Neural cell (in vitro differentiated cells): ENCODE data around the gene FNBP1L. TPM values are rescaled to one million over a fixed set of nuclear protein-coding genes. Genes with fewer than 3 reads are reported as not detected.

Experiments used
- H2AFZ ChIP-seq: fragments of 200-600, 300-800 bp; sonication (generic), shearing (Covaris generic); 2 replicates; pipeline ENCODE4 v1.6.0; 2014; ENCODE audit warnings: low read depth, mild to moderate bottlenecking, antibody characterized with exemption, low read length, moderate library complexity
- H3F3A ChIP-seq: fragments of 200-600 bp; shearing (Covaris generic); 2 replicates; pipeline ENCODE4 v1.6.1; 2016; ENCODE audit warnings: mild to moderate bottlenecking, moderate library complexity, mixed read lengths, antibody characterized with exemption, low read length; ENCODE audit not compliant: insufficient read depth, poor library complexity, severe bottlenecking
- H3K27ac ChIP-seq: fragments of 200-600, 300-800 bp; sonication (generic), shearing (Covaris generic); 2 replicates; pipeline ENCODE4 v1.5.1; 2014; ENCODE audit warnings: mild to moderate bottlenecking, low read length, moderate library complexity
- H3K27me3 ChIP-seq: fragments of 300-800, 200-600 bp; sonication (generic), shearing (Covaris generic); 2 replicates; pipeline ENCODE4 v1.6.0; 2014; ENCODE audit warnings: mild to moderate bottlenecking, low read depth, low read length, moderate library complexity; ENCODE audit not compliant: insufficient read depth
- H3K36me3 ChIP-seq: fragments of 300-800, 200-600 bp; sonication (generic), shearing (Covaris generic); 2 replicates; pipeline ENCODE4 v1.5.1; 2014; ENCODE audit warnings: mild to moderate bottlenecking, antibody characterized with exemption, low read length, moderate library complexity; ENCODE audit not compliant: insufficient read depth
- H3K4me2 ChIP-seq: fragments of 300-800, 200-600 bp; sonication (generic), shearing (Covaris generic); 2 replicates; pipeline ENCODE4 v1.6.0; 2014; ENCODE audit warnings: mild to moderate bottlenecking, low read length
- H3K4me3 ChIP-seq: fragments of 300-800, 200-600 bp; sonication (generic), shearing (Covaris generic); 2 replicates; pipeline ENCODE4 v1.5.1; 2014; ENCODE audit warnings: mild to moderate bottlenecking, low read length, moderate library complexity
- H3K79me2 ChIP-seq: fragments of 200-600 bp; shearing (Covaris generic); replicated peaks from 2 replicates; pipeline ENCODE4 v1.6.0; 2014; ENCODE audit warnings: mild to moderate bottlenecking, low read length, moderate library complexity; ENCODE audit not compliant: insufficient read depth
- H3K9ac ChIP-seq: fragments of 300-800, 200-600 bp; sonication (generic), shearing (Covaris generic); 2 replicates; pipeline ENCODE4 v1.6.1; 2016; ENCODE audit warnings: mild to moderate bottlenecking, low read length, mixed read lengths
- H3K9me2 ChIP-seq: fragments of 200-600 bp; shearing (Covaris generic); 2 replicates; pipeline ENCODE4 v1.6.1; 2016; ENCODE audit warnings: mild to moderate bottlenecking, low read length, mixed read lengths; ENCODE audit not compliant: insufficient read depth
- H3K9me3 ChIP-seq: fragments of 200-600, 300-800 bp; sonication (generic), shearing (Covaris generic); 2 replicates; pipeline ENCODE4 v1.6.1; 2016; ENCODE audit warnings: mild to moderate bottlenecking, mixed run types, low read length, moderate library complexity, mixed read lengths
- H4K20me1 ChIP-seq: fragments of 200-600 bp; shearing (Covaris generic); 2 replicates; pipeline ENCODE4 v1.6.1; 2016; ENCODE audit warnings: mild to moderate bottlenecking, mixed run types; ENCODE audit not compliant: insufficient read depth
- EP300 ChIP-seq: fragments of 450-650 bp; conservative IDR thresholded peaks from 2 replicates; pipeline ENCODE4 v1.6.1; 2014; ENCODE audit warnings: antibody characterized with exemption, mild to moderate bottlenecking, moderate library complexity; ENCODE audit not compliant: poor library complexity, severe bottlenecking
- EZH2 ChIP-seq: fragments of 200-600, 300-800 bp; shearing (Covaris generic), sonication (generic); IDR thresholded peaks from 2 replicates; pipeline ENCODE4 v1.6.1; 2014; ENCODE audit warnings: antibody characterized with exemption, low read length, borderline replicate concordance, mild to moderate bottlenecking; ENCODE audit not compliant: insufficient read depth, poor library complexity, severe bottlenecking
- MXI1 ChIP-seq: fragments of 450-650 bp; conservative IDR thresholded peaks from 2 replicates; pipeline ENCODE4 v1.6.1; 2014; ENCODE audit warnings: antibody characterized with exemption, mild to moderate bottlenecking; ENCODE audit not compliant: poor library complexity, severe bottlenecking
- POLR2AphosphoS5 ChIP-seq: IDR thresholded peaks from 2 replicates; pipeline ENCODE4 v1.6.1; 2012
- RAD21 ChIP-seq: fragments of 450-650 bp; conservative IDR thresholded peaks from 2 replicates; pipeline ENCODE4 v1.6.1; 2014; ENCODE audit warnings: antibody characterized with exemption, mild to moderate bottlenecking, moderate library complexity
- REST ChIP-seq: IDR thresholded peaks from 2 replicates; pipeline ENCODE4 v1.6.1; 2012; ENCODE audit warnings: borderline replicate concordance
- SMC3 ChIP-seq: fragments of 450-650 bp; conservative IDR thresholded peaks from 2 replicates; pipeline ENCODE4 v1.6.1; 2014; ENCODE audit warnings: antibody characterized with exemption, mild to moderate bottlenecking, moderate library complexity; ENCODE audit not compliant: poor library complexity
- TAF1 ChIP-seq: IDR thresholded peaks from 2 replicates; pipeline ENCODE4 v1.6.1; 2012; ENCODE audit warnings: low read depth
- polyA plus RNA-seq: library from polyadenylated mRNA; depleted of rRNA; stranded (reverse); fragments of >200 nt; gene quantifications from 2 replicates; pipeline ENCODE4 v1.2.3, GENCODE V29; 2014
- TF ChIP-seq, protein P1 (sequence below): fragments of 450-650 bp; IDR thresholded peaks from 2 replicates; pipeline ENCODE4 v1.5.1; 2014; ENCODE audit warnings: antibody characterized with exemption, mild to moderate bottlenecking, moderate library complexity; ENCODE audit not compliant: poor library complexity, severe bottlenecking

FNBP1L gene
- polyA plus RNA-seq, 1 donor from 2014 or later: 1,044 TPM

GRCh38 chr1:93440706-93441105 lies 7.2 kb upstream of the FNBP1L start:
- H3K9me2 ChIP-seq: no peaks in the 10 kb centered on the region
- H3K27me3 ChIP-seq: no peaks in the 10 kb centered on the region
- H3K9me3 ChIP-seq: no peaks in the 10 kb centered on the region
- H3K79me2 ChIP-seq: no peaks in the 10 kb centered on the region
- no peaks in the 10 kb centered on the region for H3K36me3 ChIP-seq
- no peak overlapping the region for H3K4me3 ChIP-seq
- H3F3A ChIP-seq: no peaks in the 10 kb centered on the region
- no peak overlapping the region for H3K9ac ChIP-seq
- H2AFZ ChIP-seq: no peak overlapping the region
- no peaks in the 10 kb centered on the region for H4K20me1 ChIP-seq
- no peak overlapping the region for H3K4me2 ChIP-seq
- TF ChIP-seq TAF1: no peak
- TF ChIP-seq EP300: no peak
- TF ChIP-seq REST: no peak
- no peak for TF ChIP-seq RAD21
- TF ChIP-seq, protein P1, sequence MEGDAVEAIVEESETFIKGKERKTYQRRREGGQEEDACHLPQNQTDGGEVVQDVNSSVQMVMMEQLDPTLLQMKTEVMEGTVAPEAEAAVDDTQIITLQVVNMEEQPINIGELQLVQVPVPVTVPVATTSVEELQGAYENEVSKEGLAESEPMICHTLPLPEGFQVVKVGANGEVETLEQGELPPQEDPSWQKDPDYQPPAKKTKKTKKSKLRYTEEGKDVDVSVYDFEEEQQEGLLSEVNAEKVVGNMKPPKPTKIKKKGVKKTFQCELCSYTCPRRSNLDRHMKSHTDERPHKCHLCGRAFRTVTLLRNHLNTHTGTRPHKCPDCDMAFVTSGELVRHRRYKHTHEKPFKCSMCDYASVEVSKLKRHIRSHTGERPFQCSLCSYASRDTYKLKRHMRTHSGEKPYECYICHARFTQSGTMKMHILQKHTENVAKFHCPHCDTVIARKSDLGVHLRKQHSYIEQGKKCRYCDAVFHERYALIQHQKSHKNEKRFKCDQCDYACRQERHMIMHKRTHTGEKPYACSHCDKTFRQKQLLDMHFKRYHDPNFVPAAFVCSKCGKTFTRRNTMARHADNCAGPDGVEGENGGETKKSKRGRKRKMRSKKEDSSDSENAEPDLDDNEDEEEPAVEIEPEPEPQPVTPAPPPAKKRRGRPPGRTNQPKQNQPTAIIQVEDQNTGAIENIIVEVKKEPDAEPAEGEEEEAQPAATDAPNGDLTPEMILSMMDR: no peak
- no peak for TF ChIP-seq MXI1
- no peak for TF ChIP-seq EZH2
- no peak for TF ChIP-seq POLR2AphosphoS5
- TF ChIP-seq SMC3: no peak
- no peak overlapping the region for H3K27ac ChIP-seq

DNA sequence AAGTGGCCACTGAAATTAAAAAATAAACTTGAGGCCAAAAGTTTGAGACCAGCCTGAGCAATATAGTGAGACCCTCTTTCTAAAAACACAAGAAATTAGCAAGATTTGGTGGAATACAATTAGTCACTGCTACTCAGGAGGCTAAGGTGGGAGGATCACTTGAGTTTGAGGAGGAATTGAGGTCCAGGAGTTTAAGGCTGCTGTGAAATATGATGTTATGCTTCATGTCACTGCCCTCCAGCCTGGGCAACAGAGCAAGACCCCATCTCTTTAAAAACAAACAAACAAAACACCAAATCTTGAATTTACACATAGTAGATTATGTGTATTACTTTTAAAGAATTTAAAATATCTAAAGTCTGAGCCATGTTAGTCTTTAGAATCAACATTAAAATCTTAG lies 6.3 kb upstream of the FNBP1L start:
- no peaks in the 10 kb centered on the region for H3K79me2 ChIP-seq
- H3K9ac ChIP-seq: no peak overlapping the region
- H3K36me3 ChIP-seq: no peaks in the 10 kb centered on the region
- no peaks in the 10 kb centered on the region for H3F3A ChIP-seq
- no peaks in the 10 kb centered on the region for H4K20me1 ChIP-seq
- H3K27ac ChIP-seq: no peak overlapping the region
- H3K4me3 ChIP-seq: no peak overlapping the region
- H3K27me3 ChIP-seq: no peaks in the 10 kb centered on the region
- no peak for TF ChIP-seq SMC3
- no peak for TF ChIP-seq EZH2
- TF ChIP-seq POLR2AphosphoS5: no peak
- no peak for TF ChIP-seq EP300
- TF ChIP-seq RAD21: no peak
- TF ChIP-seq REST: no peak
- TF ChIP-seq TAF1: no peak
- TF ChIP-seq, protein P1: no peak
- TF ChIP-seq MXI1: no peak
- no peak overlapping the region for H2AFZ ChIP-seq
- no peaks in the 10 kb centered on the region for H3K9me2 ChIP-seq
- no peak overlapping the region for H3K4me2 ChIP-seq
- no peaks in the 10 kb centered on the region for H3K9me3 ChIP-seq
